BLaER1 (cell line): ENCODE measurements around the gene PIANP.
"Not testable (repeated sequence)": the region's sequence is repeated elsewhere in the genome, so short reads cannot be mapped to it uniquely, and the experiment has no call there.

Source experiments
- H3K27ac ChIP-seq: shearing (Covaris generic); formaldehyde crosslinking; 2 replicates; pipeline ENCODE4 v1.8.1; 2022
- H3K27me3 ChIP-seq: shearing (Covaris generic); formaldehyde crosslinking; 2 replicates; pipeline ENCODE4 v1.8.1; 2022
- H3K36me3 ChIP-seq: shearing (Covaris generic); formaldehyde crosslinking; 2 replicates; pipeline ENCODE4 v1.8.1; 2022
- H3K4me1 ChIP-seq: shearing (Covaris generic); formaldehyde crosslinking; 2 replicates; pipeline ENCODE4 v1.8.1; 2022
- H3K4me2 ChIP-seq: shearing (Covaris generic); formaldehyde crosslinking; 2 replicates; pipeline ENCODE4 v1.8.1; 2022
- H3K4me3 ChIP-seq: shearing (Covaris generic); formaldehyde crosslinking; 2 replicates; pipeline ENCODE4 v1.8.1; 2022
- H3K9ac ChIP-seq: shearing (Covaris generic); formaldehyde crosslinking; 2 replicates; pipeline ENCODE4 v1.8.1; 2022
- H3K9me3 ChIP-seq: shearing (Covaris generic); formaldehyde crosslinking; 2 replicates; pipeline ENCODE4 v1.8.1; 2022
- H4K20me1 ChIP-seq: shearing (Covaris generic); formaldehyde crosslinking; 2 replicates; pipeline ENCODE4 v1.8.1; 2022
- Cebpa-rat ChIP-seq: shearing (Covaris generic); IDR thresholded peaks from 2 replicates; pipeline ENCODE4 v1.8.1; 2022

PIANP gene

GRCh38 chr12:6700646-6701051 is at the start of gene PIANP:
Gene PIANP, minus strand, starts transcription at chr12:6700815. Its CDS starts 2,754 bp downstream, at chr12:6698061.
- H3K27ac ChIP-seq, result peak within 1 kb of the TSS; percentile 72
- no peaks in the 10 kb centered on the region for H3K36me3 ChIP-seq
- no peaks in the 10 kb centered on the region for H3K9me3 ChIP-seq
- peaks cover 58% of the 10 kb centered on the region for H3K4me1 ChIP-seq
- H3K4me2 ChIP-seq, result peak within 1 kb of the TSS; percentile 99
- no peak for TF ChIP-seq Cebpa-rat
- peak within 1 kb of the TSS; percentile 72 for H3K9ac ChIP-seq
- no peaks in the 10 kb centered on the region for H4K20me1 ChIP-seq
- H3K4me3 ChIP-seq, result peak within 1 kb of the TSS; percentile 77
- H3K27me3 ChIP-seq, result peaks cover 16% of the 10 kb centered on the region; the same call in 1 of the 2 replicates

- Histone ChIP-seq H3K27ac (no peak overlapping the region), H3K36me3 (peaks cover 64% of the 10 kb centered on the region), H3K9me3 (no peaks in the 10 kb centered on the region), H3K4me2 (no peak overlapping the region), H3K9ac (no peak overlapping the region), H3K4me1 (peaks cover 35% of the 10 kb centered on the region), H3K4me3 (no peak overlapping the region), H4K20me1 (peaks cover 32% of the 10 kb centered on the region; the same call in 1 of the 2 replicates), H3K27me3 (no peaks in the 10 kb centered on the region)
- no peak for TF ChIP-seq Cebpa-rat
These were observed 48.1 kb upstream of the PIANP start for GRCh38 chr12:6748761-6749160.

- Histone ChIP-seq H3K27ac (no peak overlapping the region), H3K9me3 (no peaks in the 10 kb centered on the region), H3K27me3 (no peaks in the 10 kb centered on the region), H3K4me3 (no peak overlapping the region), H3K4me2 (no peak overlapping the region), H3K9ac (no peak overlapping the region), H3K36me3 (peaks cover 64% of the 10 kb centered on the region), H3K4me1 (peaks cover 31% of the 10 kb centered on the region), H4K20me1 (peaks cover 29% of the 10 kb centered on the region; the same call in 1 of the 2 replicates)
- no peak for TF ChIP-seq Cebpa-rat
These were observed 46.6 kb upstream of the PIANP start for GRCh38 chr12:6747216-6747615.

GRCh38 chr12:6745741-6746525 is 45.3 kb upstream of the PIANP start:
- no peak overlapping the region for H3K9ac ChIP-seq
- no peaks in the 10 kb centered on the region for H3K9me3 ChIP-seq
- no peak overlapping the region for H3K27ac ChIP-seq
- no peak overlapping the region for H3K4me3 ChIP-seq
- H3K4me1 ChIP-seq, result peaks cover 22% of the 10 kb centered on the region
- peaks cover 19% of the 10 kb centered on the region; the same call in 1 of the 2 replicates for H4K20me1 ChIP-seq
- H3K27me3 ChIP-seq, result no peaks in the 10 kb centered on the region
- peak overlapping the region; percentile 55 for H3K4me2 ChIP-seq
- TF ChIP-seq Cebpa-rat, result no peak
- H3K36me3 ChIP-seq, result peaks cover 52% of the 10 kb centered on the region

GRCh38 chr12:6743300-6743699 is 42.7 kb upstream of the PIANP start:
- H4K20me1 ChIP-seq, result not testable (repeated sequence)

GRCh38 chr12:6742834-6743233 is 42.2 kb upstream of the PIANP start:
- TF ChIP-seq Cebpa-rat, result no peak
- H3K36me3 ChIP-seq, result peaks cover 21% of the 10 kb centered on the region

More at GRCh38 chr12:6743300-6743699, 42.7 kb upstream of the PIANP start:
- H3K9me3 ChIP-seq, H3K4me3 ChIP-seq, H3K9ac ChIP-seq, H3K4me2 ChIP-seq, H3K27me3 ChIP-seq, H3K27ac ChIP-seq: not testable (repeated sequence)
- peaks cover 20% of the 10 kb centered on the region for H3K4me1 ChIP-seq
- peaks cover 25% of the 10 kb centered on the region for H3K36me3 ChIP-seq

GRCh38 chr12:6742080-6742479 is 41.5 kb upstream of the PIANP start:
- Histone ChIP-seq H3K36me3 (peaks cover 13% of the 10 kb centered on the region), H3K4me1 (peaks cover 20% of the 10 kb centered on the region)
- H3K27me3 ChIP-seq, H3K9me3 ChIP-seq, H3K9ac ChIP-seq, H3K4me2 ChIP-seq, H4K20me1 ChIP-seq, H3K27ac ChIP-seq, H3K4me3 ChIP-seq: not testable (repeated sequence)

More at GRCh38 chr12:6742834-6743233, 42.2 kb upstream of the PIANP start:
- Histone ChIP-seq H3K9ac (no peak overlapping the region), H3K27ac (no peak overlapping the region), H3K27me3 (no peaks in the 10 kb centered on the region), H3K4me2 (no peak overlapping the region), H3K9me3 (no peaks in the 10 kb centered on the region), H3K4me3 (no peak overlapping the region), H4K20me1 (peaks cover 8% of the 10 kb centered on the region; the same call in 1 of the 2 replicates), H3K4me1 (peaks cover 20% of the 10 kb centered on the region)

- H3K27me3 ChIP-seq, result no peaks in the 10 kb centered on the region
- no peak overlapping the region for H3K4me3 ChIP-seq
- no peaks in the 10 kb centered on the region for H4K20me1 ChIP-seq
- peaks cover 30% of the 10 kb centered on the region for H3K36me3 ChIP-seq
- H3K4me2 ChIP-seq, result no peak overlapping the region
- TF ChIP-seq Cebpa-rat, result no peak
- H3K4me1 ChIP-seq, result peaks cover 12% of the 10 kb centered on the region; the same call in 1 of the 2 replicates
- no peaks in the 10 kb centered on the region for H3K9me3 ChIP-seq
- no peak overlapping the region for H3K27ac ChIP-seq
- no peak overlapping the region for H3K9ac ChIP-seq
These were observed 36.1 kb upstream of the PIANP start for GRCh38 chr12:6736754-6737153.

GRCh38 chr12:6735448-6736191 is 35.0 kb upstream of the PIANP start:
- no peak overlapping the region for H3K27ac ChIP-seq
- H4K20me1 ChIP-seq, result 0 out of 2 replicates have a peak, but pooled peaks cover under 1% of the 10 kb centered on the region
- peaks cover 15% of the 10 kb centered on the region for H3K4me1 ChIP-seq
- no peaks in the 10 kb centered on the region for H3K9me3 ChIP-seq
- H3K36me3 ChIP-seq, result peaks cover 41% of the 10 kb centered on the region
- H3K4me3 ChIP-seq, result no peak overlapping the region
- no peak for TF ChIP-seq Cebpa-rat
- no peak overlapping the region for H3K4me2 ChIP-seq
- H3K9ac ChIP-seq, result 0 out of 2 replicates have a peak overlapping the region, but pooled peaks have one; percentile 2
- H3K27me3 ChIP-seq, result no peaks in the 10 kb centered on the region
